ACC112 (cell line): ENCODE results near the gene RANBP9.

Experiments
- H2AFZ ChIP-seq: fragments of 200-600 bp; sonication (generic); one replicate; pipeline ENCODE4 v1.6.0; 2017; ENCODE audit warnings: antibody characterized with exemption, low read length; ENCODE audit not compliant: unreplicated experiment
- H3K27ac ChIP-seq: fragments of 200-600 bp; sonication (generic); 2 replicates; pipeline ENCODE4 v1.5.1; 2014; ENCODE audit warnings: low read depth, mild to moderate bottlenecking, antibody characterized with exemption, low read length, moderate library complexity
- H3K27me3 ChIP-seq: fragments of 200-600 bp; sonication (generic); 2 replicates; pipeline ENCODE4 v1.6.1; 2014; ENCODE audit warnings: mild to moderate bottlenecking, antibody characterized with exemption, low read length, moderate library complexity, mixed read lengths; ENCODE audit not compliant: insufficient read depth
- H3K36me3 ChIP-seq: fragments of 200-600 bp; sonication (generic); 2 replicates; pipeline ENCODE4 v1.6.1; 2016; ENCODE audit warnings: mild to moderate bottlenecking, antibody characterized with exemption, low read length, moderate library complexity, mixed read lengths; ENCODE audit not compliant: insufficient read depth
- H3K4me1 ChIP-seq: fragments of 200-600 bp; sonication (generic); one replicate; pipeline ENCODE4 v1.6.1; 2016; ENCODE audit warnings: low read length, mixed read lengths; ENCODE audit not compliant: insufficient read depth, unreplicated experiment, control insufficient read depth
- H3K4me3 ChIP-seq: fragments of 200-600 bp; sonication (generic); 2 replicates; pipeline ENCODE4 v1.5.1; 2014; ENCODE audit warnings: mild to moderate bottlenecking, low read depth, low read length
- H3K79me2 ChIP-seq: fragments of 200-600 bp; sonication (generic); one replicate; pipeline ENCODE4 v1.6.0; 2016; ENCODE audit warnings: low read length; ENCODE audit not compliant: control insufficient read depth, unreplicated experiment, insufficient read depth

The RANBP9 gene

GRCh38 chr6:13581700-13582229 lies 129.9 kb downstream of the RANBP9 start:
- Histone ChIP-seq H3K36me3 (peaks cover 8% of the 10 kb centered on the region; the same call in 1 of the 2 replicates), H3K4me3 (no peak overlapping the region), H2AFZ (no peak overlapping the region), H3K4me1 (no peaks in the 10 kb centered on the region), H3K27me3 (no peaks in the 10 kb centered on the region), H3K79me2 (peaks cover 1% of the 10 kb centered on the region), H3K27ac (no peak overlapping the region)

DNA sequence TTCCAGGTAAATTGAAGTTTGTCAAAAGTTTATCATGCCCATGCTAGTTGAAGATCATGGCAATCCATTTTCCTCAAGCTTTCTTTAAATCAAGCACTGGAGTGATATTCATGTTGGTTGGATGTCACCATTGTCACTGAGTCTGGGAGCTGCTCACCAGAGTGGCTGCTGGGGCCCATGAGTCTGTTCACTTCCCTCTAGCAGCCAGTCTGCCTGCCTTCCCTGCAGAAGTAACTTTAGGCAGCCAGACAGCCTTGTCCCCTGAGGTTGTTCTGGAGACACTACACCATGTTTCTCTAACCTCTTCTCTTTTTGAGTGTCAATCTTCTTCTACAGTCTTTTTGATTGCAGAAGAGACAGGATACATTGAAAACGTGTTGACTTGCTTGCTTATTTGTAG lies 131.7 kb downstream of the RANBP9 start:
- Histone ChIP-seq H3K4me1 (peaks cover 5% of the 10 kb centered on the region), H3K27me3 (no peaks in the 10 kb centered on the region), H2AFZ (no peak overlapping the region), H3K79me2 (peaks cover 9% of the 10 kb centered on the region), H3K27ac (no peak overlapping the region), H3K36me3 (peaks cover 8% of the 10 kb centered on the region; the same call in 1 of the 2 replicates), H3K4me3 (no peak overlapping the region)

DNA sequence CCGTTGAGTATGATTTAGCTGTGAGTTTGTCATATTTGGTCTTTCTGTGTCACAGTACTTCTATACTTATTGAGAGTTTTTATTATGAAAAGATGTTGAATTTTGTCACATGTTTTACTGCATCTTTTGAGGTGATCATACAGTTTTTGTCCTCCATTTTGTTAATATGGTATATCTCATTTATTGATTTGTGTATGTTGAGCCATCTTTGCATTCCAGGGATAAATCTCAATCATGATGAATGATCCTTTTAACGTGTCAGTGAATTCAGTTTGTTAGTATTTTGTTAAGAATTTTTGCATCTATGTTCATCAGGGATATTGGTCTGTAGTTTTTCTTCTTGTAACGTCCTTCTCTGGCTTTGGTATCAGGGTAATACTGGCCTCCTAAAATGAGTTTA lies 133.7 kb downstream of the RANBP9 start:
- H3K4me3 ChIP-seq = no peak overlapping the region
- H3K27ac ChIP-seq = no peak overlapping the region

GRCh38 chr6:13576017-13576416 lies 135.6 kb downstream of the RANBP9 start:
- H3K79me2 ChIP-seq = peaks cover 9% of the 10 kb centered on the region
- no peak overlapping the region for H3K4me3 ChIP-seq

More for the DNA sequence above, 133.7 kb downstream of the RANBP9 start:
- Histone ChIP-seq H3K36me3 (peaks cover 8% of the 10 kb centered on the region; the same call in 1 of the 2 replicates), H2AFZ (no peak overlapping the region), H3K79me2 (peaks cover 9% of the 10 kb centered on the region), H3K4me1 (peaks cover 10% of the 10 kb centered on the region), H3K27me3 (no peaks in the 10 kb centered on the region)

GRCh38 chr6:13575377-13575775 lies 136.3 kb downstream of the RANBP9 start:
- Histone ChIP-seq H2AFZ (no peak overlapping the region), H3K4me1 (peaks cover 10% of the 10 kb centered on the region), H3K79me2 (peaks cover 9% of the 10 kb centered on the region), H3K36me3 (no peaks in the 10 kb centered on the region), H3K4me3 (peak overlapping the region; percentile 88), H3K27ac (peak overlapping the region; percentile 56; the same call in 1 of the 2 replicates), H3K27me3 (no peaks in the 10 kb centered on the region)

More at GRCh38 chr6:13576017-13576416, 135.6 kb downstream of the RANBP9 start:
- Histone ChIP-seq H3K27ac (no peak overlapping the region), H3K27me3 (no peaks in the 10 kb centered on the region), H2AFZ (no peak overlapping the region), H3K36me3 (peaks cover 2% of the 10 kb centered on the region; the same call in 1 of the 2 replicates), H3K4me1 (peaks cover 10% of the 10 kb centered on the region)

DNA sequence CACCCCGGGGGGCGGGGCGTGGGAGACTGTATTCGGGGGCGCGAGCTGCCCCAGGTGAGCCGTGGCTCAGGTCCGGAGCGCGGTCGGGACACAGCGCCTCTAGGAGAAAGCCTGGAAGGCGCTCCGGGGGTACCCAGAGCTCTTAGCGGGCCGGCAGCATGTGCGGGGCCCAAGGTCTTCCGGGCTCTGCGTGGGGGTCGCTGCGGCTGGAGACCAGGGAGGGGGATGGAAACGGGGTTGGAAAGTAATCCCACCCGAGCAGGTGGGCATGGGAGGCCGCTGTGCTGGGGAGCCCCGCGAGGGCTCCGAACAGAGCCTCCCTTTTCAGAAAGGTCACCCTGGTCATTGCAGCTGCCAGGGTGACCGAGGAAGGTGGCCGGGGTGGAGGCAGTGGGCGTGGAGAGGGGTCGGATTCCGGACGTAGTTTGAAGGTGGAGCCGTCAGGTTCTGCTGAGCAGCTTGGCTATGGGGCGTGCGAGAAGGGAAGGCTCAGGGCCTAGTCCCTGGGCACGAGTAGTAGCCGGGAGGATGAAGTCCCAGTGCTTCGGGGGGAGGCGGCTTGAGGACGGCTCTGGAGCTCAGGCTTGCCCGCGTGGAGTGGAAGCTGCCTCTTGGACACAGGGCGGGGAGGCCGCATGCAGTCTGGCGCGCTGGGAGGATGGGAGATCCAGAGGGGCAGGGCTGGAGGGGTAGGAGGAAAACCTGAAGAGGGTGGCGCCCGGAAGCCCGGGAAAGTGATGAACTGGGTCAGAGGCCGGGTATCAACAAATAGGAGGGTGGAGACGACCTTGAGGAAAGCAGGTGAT lies 136.9 kb downstream of the RANBP9 start, which contains the start of gene SIRT5:
SIRT5 (plus strand) TSS at position 31 of the 806 bp plus-strand sequence. CDS start 9,510 bp downstream, outside the sequence.
- Histone ChIP-seq H3K4me3 (peak within 1 kb of the TSS; percentile 88), H3K36me3 (no peaks in the 10 kb centered on the region), H3K4me1 (peaks cover 10% of the 10 kb centered on the region), H3K27ac (peak within 1 kb of the TSS; percentile 56), H3K79me2 (peaks cover 9% of the 10 kb centered on the region), H3K27me3 (no peaks in the 10 kb centered on the region), H2AFZ (peak within 1 kb of the TSS; percentile 87)

GRCh38 chr6:13574149-13574570 lies 137.5 kb downstream of the RANBP9 start:
- H3K27ac ChIP-seq = peak overlapping the region; percentile 56
- H3K4me3 ChIP-seq = peak overlapping the region; percentile 88
- no peaks in the 10 kb centered on the region for H3K36me3 ChIP-seq
- no peaks in the 10 kb centered on the region; the same call in 1 of the 2 replicates for H3K27me3 ChIP-seq
- peaks cover 10% of the 10 kb centered on the region for H3K4me1 ChIP-seq
- peak overlapping the region; percentile 87 for H2AFZ ChIP-seq
- peaks cover 9% of the 10 kb centered on the region for H3K79me2 ChIP-seq

DNA sequence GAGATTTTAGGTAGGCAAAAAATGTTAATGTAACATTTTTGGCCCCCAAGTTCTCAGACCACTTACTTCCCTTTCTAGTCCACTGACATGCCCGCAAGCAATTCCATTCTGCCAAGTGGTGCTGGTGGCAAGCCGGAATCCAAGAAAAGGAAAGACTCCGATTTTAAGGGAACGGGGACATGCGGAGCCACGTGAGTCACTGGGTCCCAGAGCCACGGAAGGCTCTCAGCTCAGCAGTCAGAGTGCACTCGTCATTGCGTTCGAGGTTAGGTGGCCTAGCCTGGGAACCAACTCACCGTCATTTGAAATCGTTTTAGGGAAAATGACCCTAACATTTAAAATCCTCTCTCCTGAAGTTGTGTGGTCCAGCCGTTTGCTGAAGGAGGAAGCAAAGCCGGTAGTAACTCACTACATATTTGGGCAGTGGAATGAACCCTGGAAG lies 137.9 kb downstream of the RANBP9 start:
- Histone ChIP-seq H3K36me3 (no peaks in the 10 kb centered on the region), H3K4me1 (peaks cover 10% of the 10 kb centered on the region), H2AFZ (peak overlapping the region; percentile 34), H3K79me2 (peaks cover 9% of the 10 kb centered on the region), H3K4me3 (peak overlapping the region; percentile 88), H3K27me3 (no peaks in the 10 kb centered on the region; the same call in 1 of the 2 replicates), H3K27ac (peak overlapping the region; percentile 39; the same call in 1 of the 2 replicates)

DNA sequence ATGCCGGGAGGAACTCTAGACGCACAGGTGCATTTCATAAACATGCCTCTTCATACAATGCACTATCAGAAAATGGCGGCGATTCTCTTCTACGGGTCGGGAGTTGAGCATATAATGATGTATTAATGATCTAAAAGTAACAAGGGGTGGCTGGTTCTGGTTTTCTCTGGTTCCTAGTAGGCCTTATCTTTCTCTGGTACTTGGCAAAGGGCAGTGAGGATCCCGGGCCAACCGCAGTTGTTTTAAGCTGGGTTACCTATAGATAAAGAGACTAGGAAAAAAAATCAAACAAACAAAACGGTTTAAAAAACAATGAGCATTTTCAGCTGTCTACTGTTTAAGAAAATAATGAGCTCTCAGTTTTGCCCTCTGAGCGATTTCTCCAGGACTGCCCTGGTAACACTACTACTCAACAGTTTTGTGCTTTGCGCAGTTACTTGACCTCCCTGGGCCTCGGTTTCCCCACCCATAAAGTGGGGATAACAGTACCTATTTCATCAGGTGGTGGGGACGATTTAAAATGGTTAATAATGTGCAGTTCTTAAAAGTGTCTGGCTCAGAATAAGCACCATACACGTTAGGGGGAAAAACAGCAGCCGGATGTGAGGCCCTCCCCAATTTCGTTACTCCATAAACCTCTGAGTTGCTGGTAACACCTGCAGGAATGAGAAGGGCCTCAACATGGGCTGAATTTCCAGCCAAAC lies 138.5 kb downstream of the RANBP9 start:
- Histone ChIP-seq H3K4me3 (peak overlapping the region; percentile 88), H3K27ac (no peak overlapping the region), H3K27me3 (peaks cover 6% of the 10 kb centered on the region; the same call in 1 of the 2 replicates), H3K4me1 (peaks cover 10% of the 10 kb centered on the region), H3K36me3 (no peaks in the 10 kb centered on the region), H3K79me2 (peaks cover 9% of the 10 kb centered on the region), H2AFZ (peak overlapping the region; percentile 34)

- Histone ChIP-seq H3K4me1 (peaks cover 10% of the 10 kb centered on the region), H2AFZ (no peak overlapping the region), H3K79me2 (peaks cover 9% of the 10 kb centered on the region), H3K4me3 (no peak overlapping the region), H3K27me3 (peaks cover 11% of the 10 kb centered on the region; the same call in 1 of the 2 replicates), H3K27ac (no peak overlapping the region), H3K36me3 (no peaks in the 10 kb centered on the region)
Observed at GRCh38 chr6:13572240-13572639, 139.4 kb downstream of the RANBP9 start.
